ENCODE data around the gene GM2A.
A peak's percentile ranks its signal among the peaks of the same experiment; 100 is the strongest.
"Not testable (repeated sequence)": the region's sequence is repeated elsewhere in the genome, so short reads cannot be mapped to it uniquely, and the experiment has no call there.

GM2A gene

DNA sequence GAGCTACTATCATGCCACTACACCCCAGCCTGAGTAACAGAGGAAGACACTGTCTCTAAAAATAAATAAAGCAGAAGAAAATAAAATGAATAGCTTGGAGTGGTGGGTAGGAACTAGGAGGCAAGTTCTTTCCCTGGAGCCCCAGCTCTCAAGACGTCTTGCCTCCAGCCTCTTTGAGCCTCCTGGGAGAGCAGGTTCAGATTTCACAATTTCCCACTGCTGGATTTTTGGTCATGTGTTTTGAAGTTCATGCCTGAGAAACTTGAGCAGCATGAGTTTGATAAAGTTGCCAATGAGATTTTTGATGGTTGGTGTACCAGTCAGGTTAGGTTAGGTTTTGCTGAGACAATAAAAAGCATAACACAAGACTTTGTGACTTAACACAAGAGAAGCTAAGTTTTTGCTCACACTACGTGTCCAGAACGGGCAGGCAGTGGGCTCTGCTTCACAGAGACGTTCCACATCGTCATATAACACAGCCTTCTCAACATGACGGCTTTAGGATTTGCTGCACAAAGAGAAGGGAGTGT, 25.0 kb upstream of the GM2A start:
- no peak for DNase-seq (ENCODE audit: low spot score)

DNA sequence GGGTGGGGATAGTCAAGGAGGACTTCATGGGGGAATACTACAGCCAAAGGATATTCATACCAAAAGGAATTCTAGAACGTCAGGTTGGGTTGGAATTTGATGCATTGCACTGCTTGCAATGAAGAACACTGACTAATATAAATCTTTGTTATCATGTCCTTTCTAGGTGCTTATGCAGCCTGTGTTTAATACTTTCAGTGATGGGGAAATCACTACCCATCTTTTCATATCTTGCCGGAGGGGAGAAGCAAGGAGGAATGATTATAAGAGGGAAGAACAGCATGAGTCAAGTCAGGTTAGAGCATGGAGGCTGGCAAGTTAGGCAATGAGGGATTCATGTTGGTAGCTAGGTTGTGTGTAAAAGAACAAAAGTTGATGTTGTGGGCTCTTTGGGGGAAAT, 24.0 kb upstream of the GM2A start:
- no peak for DNase-seq (ENCODE audit: low spot score)

DNA sequence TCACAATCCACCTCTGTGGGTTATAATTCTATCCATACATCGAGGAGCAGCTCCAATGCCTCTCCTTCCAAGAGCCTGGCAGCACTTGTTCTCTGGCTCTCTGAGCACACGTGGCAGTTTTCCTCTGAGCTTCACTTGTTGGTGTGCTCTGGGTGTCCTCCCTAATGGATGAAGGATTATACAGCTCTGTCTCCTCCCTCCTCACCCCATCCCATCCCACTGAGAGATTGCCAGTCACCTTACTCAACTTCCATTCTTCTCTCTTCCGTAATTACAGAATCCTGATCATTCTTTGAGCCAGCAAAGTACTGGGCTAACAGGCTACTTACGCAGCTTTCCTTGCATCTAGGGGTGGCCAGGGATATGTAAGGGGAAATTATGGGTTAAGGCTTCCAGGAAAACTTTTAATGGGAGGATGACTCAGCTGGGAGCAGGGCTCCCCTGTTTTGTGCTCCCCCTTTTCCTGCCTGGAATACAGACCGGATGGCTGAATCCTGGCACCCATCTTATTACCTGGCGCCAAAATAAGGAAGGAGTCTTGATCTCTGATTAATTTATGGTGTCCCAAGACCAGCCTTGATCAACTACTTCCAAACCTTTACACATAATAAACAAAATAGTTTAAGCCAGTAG, 22.8 kb upstream of the GM2A start:
- no peak for DNase-seq (ENCODE audit: low spot score)

DNA sequence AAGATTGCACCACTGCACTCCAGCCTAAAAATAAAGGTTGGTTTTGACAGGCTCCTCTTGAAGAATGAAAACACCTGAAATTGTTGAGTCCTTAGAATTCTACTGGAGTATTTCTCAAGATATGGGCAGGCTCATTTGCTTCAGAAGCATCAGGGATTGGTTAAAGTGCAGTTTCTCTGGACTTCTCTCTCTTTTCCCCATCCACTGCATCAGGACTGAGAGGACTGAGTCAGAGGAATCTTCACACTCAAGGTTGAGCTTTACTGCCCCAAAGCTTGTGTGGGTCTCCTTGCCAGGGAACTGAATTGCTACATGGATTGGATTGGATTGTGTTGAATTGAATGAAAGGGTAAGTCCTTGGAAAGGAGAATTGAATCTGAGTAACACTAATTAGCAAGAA, 21.6 kb upstream of the GM2A start:
- no peak for DNase-seq (ENCODE audit: low spot score)

DNA sequence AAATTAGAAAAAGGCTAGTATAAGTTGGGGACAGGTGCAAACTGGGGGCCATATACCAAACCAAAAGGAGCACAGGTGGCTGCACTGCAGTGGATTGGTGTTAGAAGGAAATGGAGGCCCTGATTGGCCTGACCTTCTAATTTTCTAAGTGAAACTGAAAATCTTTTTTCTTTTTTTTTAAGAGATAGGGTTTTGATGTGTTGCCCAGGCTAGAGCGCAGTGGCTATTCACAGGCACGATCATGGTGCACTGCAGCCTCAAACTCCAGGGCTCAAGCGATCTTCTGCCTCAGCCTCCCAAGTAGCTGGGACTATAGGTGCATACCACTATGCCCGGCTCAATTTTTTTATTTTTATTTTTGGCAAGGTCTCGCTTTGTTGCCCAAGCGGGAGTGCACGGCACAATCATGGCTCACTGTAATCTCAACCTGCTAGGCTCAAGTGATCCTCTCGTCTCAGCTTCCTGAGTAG, 19.3 kb upstream of the GM2A start:
- no peak for DNase-seq (ENCODE audit: low spot score)

DNA sequence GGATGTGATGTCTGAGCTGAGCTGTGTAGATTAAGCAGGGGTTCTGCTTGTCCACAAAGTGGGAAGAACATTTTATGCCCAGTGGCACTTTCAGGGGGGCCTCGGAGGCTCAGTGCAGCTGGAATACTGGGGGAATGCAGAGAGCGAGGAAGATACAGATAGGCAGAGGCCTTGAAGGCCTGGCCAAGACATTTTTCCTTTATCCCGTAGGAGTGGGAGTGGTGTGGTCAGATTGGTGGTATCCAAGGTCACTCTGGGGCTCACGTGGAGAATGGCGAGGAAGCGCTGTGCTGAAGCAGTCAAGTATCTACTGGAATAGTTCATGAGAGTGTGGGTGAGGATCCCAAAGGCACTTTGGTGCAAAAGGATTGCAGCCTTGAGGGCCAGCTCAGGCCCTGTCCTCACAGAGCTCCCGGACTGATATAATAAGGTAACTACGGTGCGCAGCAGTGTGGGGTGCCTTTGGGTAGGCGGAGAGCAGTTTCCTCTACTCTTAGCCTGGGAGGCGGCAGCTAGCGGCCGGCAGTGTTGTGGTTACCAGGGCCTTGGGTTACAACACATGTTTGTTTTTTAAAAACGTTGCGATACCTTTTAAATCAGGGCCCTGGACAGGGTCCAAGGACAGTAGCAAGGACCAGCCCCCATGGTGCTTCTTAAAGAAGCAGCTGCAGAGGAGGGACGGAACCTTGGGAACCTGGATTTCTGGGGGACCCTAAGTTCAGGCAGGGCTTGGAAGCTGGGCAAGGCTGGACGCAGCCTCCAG, 18.3 kb upstream of the GM2A start:
- DNase-seq (ENCODE audit: low spot score) = no peak

DNA sequence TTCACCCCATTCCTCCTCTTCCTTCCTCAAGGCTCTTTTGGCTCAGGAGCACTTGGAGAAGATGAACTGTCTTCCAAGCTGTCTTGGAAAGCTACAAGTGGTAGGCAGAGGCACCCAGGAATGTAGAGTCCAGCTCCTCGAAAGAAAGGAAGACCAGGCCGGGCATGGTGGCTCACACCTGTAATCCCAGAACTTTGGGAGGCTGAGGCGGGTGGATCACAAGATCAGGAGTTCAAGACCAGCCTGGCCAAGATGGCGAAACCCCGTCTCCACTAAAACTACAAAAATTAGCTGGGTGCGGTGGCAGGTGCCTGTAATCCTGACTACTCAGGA, 17.8 kb upstream of the GM2A start:
- DNase-seq (ENCODE audit: low spot score) = not testable (repeated sequence)

DNA sequence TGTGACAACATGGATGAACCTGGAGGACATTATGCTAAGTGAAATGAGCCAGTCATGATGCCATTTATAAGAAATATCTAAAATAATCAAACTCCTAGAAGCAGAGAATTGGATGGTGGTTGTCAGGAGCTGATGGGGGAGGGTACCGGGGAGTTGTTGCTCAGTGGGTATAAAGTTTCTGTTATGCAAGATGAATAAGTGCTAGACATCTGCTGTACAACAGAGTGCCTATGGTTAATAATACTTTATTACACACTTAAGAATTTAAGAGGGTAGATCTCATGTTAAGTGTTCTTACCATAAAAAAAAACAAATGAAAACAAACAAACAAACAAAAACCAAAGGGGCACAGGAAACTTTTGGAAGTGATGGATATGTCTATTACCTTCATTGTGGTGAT, 16.1 kb upstream of the GM2A start:
- DNase-seq (ENCODE audit: low spot score) = no peak

DNA sequence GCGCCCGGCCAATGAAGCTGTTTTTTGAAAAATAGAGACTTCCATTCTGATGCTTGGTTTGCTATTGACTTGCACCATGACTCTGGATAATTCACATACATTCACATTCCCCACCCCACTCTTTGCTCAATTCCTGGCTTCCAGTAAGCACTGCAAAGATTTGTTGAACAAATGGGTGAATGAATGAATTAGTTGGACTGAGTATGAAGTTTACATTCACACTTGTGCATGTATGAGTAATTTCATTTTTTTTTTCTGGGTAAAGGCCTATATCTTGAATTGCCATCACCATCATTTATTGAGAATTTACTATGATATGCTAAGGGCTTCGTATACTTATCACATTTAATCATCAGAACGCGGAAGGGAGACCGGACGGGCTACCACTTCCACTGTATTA, 15.3 kb upstream of the GM2A start:
- no peak for DNase-seq (ENCODE audit: low spot score)

DNA sequence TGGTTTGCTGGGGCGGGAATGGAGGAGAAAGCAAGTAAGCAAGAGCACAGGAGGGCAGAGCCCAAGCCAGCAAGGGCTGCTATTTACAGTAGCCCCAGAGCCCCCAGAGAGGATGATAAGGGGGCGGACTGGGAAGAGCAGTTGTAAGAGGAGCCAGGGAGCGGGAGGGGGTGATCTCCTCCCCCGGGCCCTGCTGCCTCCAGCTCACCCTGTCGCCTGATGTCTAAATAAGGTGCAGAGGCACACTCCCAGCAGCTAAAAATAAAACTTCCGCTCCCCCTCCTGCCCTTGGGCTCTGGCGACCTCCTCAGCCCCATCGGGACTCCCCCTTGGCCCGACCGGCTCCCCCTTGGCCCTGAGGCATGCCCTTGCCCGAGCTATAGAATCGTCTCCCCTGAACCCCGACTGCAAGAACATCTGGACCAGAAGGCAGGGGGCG, 14.7 kb upstream of the GM2A start:
- DNase-seq (ENCODE audit: low spot score) = no peak

DNA sequence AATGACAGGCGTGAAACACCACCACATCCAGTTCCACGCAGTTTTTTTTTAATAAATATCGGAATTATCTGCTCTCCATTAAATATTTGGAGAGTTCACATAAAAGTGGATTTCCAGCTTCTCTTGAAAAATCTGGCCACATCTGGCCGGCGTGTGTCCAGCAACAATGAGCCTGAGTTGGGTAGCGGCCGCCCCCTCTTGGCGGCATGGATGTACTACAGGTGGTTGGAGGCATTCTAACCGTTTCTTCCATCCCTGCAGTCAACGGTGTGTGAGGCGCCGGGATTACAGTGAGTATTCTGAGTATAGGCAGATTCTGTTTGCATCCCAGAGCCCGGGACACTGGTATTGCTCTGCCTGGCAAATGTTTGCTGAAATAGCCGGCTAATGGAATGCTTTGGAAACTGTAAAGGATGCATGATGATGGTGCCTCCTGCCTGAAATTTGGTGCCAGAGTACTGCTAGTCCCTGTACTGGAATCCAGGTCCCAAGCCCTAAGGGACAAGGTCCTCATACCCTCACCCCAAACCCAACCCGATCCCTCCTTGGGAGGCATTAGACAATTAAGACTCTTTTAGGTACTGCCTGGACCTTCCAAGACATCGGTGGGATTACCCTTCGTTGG, 13.6 kb upstream of the GM2A start:
- peak; percentile 54 for DNase-seq (ENCODE audit: low spot score)

DNA sequence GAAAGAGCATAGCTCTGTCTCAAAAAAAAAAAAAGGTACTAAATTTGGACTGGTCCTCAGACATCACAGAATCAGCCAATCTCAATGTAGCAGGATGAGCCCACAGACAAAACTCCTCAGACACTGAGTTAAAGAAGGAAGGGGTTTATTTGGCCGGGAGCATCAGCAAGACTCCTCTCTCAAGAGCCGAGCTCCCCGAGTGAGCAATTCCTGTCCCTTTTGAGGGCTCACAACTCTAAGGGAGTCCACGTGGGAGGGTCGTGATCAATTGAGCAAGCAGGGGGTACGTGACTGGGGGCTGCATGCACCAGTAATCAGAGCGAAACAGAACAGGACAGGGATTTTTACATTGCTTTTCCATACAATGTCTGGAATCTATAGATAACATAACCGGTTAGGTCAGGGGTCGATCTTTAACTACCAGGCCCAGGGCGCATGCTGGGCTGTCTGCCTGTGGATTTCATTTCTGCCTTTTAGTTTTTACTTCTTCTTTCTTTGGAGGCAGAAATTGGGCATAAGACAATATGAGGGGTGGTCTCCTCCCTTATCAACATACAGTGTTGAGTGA, 12.6 kb upstream of the GM2A start:
- DNase-seq (ENCODE audit: low spot score) = not testable (repeated sequence)

DNA sequence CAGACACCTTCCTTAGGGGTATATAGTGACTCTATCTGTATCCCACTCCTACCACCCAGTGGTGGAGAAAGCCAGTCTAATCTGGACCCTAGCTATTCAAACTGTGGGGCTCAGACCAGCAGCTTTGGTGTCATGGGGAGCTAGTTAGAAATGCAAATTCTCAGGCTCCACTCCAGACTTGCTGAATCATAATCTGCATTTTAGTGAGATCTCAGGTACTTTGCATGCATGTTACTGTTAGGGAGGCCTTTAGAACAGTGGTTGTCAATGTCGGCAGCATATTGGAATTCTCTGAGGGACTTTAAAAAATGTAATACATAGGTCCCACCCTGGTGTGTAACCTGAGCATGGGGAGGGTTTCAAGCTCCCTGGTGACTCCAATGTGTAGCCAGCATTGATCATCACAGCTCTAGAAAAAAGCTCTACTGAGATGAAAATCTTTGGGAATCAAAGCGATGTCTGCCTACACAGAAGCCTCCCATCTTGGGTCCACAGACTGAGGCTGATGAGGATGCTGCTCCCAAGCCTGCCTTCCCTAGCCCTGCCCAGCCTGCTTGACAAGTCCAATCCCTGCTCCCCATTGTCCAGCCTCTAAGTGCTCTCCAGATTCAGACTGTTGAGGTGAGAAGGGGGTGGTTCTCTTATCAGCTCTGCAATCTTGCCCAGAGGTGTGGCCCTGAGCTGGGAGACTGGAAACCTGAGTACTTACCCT, 11.9 kb upstream of the GM2A start:
- DNase-seq (ENCODE audit: low spot score) = no peak

DNA sequence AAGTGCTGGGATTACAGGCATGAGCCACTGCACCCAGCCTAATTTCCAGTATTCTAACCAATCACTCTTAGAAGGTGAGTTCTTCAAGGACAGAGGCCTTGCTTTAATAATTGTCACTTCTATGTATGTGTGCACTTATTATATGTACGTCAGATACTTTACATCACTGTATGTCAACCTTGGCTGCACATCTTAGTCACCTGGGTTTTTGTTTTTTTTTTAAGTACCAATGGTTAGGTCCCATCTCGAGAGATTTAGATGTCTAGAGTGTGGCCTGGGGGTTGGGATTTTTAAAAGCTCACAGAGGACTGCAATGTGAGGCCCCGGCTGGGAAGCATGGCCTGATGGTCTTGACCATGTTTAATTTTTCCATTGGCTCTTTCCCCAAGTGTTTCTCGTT, 9.9 kb upstream of the GM2A start:
- DNase-seq (ENCODE audit: low spot score) = no peak

DNA sequence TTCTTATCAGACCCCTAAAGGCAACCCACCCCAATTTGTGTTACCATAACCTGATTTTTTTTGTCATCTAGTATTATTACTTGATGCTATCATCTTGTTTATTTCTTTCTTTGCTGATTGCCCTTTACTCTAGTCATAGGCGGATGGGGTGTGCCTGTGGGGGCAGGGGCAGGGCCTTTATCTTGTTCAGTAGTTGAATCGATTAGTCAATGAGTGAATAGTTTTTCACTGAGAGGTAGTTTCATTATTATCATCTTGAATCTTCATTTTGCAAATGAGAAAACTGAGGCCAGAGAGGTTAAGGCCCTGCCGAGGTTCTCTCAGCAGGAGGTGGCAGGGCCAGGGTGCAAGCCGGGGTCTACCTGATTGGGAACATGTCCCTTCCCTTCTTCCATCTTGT, 9.4 kb upstream of the GM2A start:
- DNase-seq (ENCODE audit: low spot score) = no peak

DNA sequence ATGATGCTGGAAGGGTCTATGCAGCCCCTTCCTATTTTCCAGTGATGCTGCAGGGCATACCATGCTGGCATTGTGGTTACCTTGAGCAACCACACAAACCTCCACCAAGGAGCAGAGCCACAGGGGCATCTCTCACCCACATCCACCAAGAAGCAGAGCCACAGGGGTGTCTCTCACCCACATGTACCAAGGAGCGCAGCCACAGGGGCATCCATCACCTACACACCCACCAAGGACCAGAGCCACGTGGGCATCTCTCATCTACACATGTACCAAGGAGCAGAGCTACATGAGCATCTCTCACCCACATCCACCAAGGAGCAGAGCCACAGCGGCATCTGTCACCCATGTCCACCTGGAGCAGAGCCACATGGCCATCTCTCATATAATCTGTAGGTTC, 8.8 kb upstream of the GM2A start:
- DNase-seq (ENCODE audit: low spot score) = no peak

DNA sequence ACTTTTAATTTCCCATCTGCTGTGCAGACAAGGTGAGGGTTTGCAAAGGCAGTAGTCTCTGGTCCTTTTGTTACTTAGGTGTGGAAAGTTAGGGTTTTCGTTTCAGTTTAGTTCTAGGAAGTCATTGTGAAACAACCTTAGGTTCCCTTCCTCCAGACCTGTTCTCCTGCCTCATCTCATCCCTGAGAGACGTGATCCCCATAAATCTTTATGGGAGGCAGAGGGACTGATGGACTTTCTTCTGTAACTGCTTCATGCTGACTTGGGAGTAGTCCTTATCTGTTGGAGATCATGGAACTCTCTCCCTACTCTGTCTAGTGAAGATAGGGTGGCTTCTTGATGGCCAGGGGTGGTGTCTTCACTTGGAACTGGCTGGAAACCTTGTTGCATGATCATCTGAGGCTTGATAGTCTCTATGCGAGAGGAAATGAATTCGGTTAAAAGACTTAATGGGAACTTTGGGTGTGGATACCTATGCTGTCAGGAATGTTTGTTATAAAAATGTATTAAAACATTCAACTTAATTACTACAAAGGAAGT, 7.2 kb upstream of the GM2A start:
- DNase-seq (ENCODE audit: low spot score) = no peak

DNA sequence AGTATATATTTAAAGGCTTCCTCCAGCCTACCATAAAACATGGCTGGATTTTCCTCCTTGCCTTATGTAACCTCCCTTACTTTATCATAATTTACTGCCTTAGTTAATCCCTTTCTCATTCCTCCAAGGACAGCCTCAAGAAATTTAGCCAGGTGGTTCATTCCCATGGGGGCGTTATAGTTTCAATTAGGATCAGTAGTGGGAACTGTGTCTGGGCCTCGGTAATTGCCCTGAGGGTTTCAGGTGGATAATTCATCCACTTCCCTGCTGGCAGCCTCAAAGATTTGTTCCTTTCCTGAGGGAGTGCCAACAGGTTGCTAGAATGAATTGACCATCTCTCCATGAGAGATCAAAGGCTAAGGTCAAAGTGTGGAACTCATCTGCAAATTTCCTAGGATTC, 4.3 kb upstream of the GM2A start:
- DNase-seq (ENCODE audit: low spot score) = no peak

DNA sequence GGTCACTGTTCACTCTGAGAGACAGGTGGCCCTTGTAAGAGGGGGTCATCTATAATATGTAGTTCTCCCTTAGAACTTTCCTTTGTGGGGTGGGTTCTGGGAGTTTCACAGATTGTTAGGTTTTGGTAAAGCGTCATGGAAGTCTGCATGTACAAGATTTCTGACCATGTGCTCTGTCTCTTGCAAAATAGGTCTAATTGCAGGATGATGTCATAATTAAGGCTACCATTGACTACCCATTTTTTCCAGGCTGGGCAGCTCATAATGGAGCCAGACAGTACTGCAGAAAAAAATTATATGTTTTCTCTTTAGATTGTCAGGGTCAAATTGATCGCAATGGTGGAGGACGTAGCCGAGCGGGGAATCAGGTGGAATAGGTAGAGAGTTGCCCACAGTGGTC, 3.7 kb upstream of the GM2A start:
- no peak for DNase-seq (ENCODE audit: low spot score)

DNA sequence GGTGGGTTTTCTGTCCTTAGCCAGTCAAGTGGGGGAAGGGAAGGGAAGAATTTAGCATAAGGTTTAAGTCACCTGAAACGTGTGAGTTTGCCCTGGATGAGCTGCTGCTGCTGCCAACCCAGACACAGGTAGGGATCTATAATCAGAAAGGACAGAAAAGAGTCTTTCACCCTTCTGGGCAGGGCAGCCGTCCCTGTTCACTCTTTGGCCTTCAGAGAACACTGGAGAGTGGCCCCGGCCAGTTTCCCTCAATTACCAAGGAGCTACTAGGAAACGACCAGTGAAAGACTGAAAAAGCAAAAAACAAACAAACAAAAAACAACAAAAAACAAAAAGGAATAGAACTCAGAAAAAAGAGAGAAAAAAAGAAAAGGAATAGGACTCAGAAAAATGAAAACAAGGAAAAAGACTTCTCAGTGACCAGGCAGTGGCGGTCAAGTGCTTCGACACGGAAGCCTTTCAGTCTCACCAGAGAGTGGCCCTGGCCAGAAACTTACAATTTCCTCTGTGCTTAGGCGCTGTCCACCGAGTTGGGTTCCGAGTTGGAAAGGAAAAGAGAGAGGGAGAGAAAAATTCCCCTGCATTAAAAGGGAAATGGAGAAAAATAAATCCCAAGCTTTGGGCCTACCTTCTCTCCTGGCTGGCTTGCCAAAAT, 2.5 kb upstream of the GM2A start:
- DNase-seq (ENCODE audit: low spot score) = no peak

DNA sequence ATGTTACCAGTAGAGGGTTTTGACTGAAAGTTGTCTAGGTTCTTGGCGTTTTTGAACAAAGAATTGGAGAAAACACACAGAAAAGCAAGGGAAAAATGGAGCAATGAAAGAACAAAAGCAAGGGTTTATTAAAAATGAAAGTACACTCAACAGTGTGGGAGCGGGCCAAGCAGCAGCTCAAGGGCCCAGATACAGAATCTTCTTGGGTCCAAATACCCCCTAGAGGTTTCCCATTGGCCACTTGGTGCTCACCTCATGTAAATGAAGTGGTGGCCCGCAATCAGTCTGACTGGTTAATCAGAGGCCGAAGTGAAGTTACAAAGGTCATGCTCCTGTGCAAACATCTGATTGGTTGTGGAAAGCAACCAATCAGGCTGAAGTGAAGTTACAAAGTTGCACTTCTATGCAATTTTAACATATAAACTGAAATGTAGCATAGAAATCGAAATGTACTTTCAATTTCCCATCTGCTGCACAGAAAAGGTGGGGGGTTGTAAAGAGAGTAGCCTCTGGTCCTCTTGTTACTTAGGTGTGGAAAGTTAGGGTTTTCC, 1.9 kb upstream of the GM2A start:
- no peak for DNase-seq (ENCODE audit: low spot score)
